HG03066 (cell line): ENCODE data around the gene HYCC2.
"Not testable (repeated sequence)": the region's sequence is repeated elsewhere in the genome, so short reads cannot be mapped to it uniquely, and the experiment has no call there.

Source experiments
- ATAC-seq: cut with Tn5 transposase; IDR thresholded peaks from one replicate; pipeline ENCODE4 v1.9.1; 2021; ENCODE audit warnings: low read depth; ENCODE audit not compliant: unreplicated experiment

Gene HYCC2

GRCh38 chr2:201073071-201073470 lies 1.6 kb upstream of the HYCC2 start:
- ATAC-seq = no peak

GRCh38 chr2:201072201-201072530 lies 695 bp upstream of the HYCC2 start:
- ATAC-seq = peak; percentile 3

GRCh38 chr2:201070948-201071478 lies 458 bp downstream of the HYCC2 start:
- ATAC-seq = peak; percentile 12

DNA sequence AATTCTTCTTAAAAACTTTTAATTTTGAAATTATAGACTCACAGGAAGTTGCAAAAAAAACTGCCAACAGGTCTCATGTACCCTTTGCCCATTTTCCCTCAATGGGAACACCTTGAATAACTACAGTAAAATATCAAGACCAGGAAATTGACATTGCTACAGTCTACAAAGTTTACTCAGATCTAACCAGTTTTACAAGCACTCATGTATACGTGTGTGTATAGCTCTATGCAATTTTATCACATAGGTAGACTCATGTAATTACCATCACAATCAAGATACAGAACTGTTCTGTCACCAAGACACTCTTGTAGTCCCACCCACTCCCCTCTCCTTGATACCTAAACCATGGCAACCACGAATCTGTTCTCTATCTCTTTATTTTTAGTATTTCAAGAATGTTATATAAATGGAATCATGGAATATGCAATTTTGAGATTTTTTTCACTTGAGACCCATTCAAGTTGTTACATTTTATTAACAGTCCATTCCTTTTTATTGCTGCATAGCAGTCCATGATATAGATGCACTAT lies 6.6 kb downstream of the HYCC2 start:
- no peak for ATAC-seq

- not testable (repeated sequence) for ATAC-seq
Measured at GRCh38 chr2:201063516-201063915, 8.0 kb downstream of the HYCC2 start.

DNA sequence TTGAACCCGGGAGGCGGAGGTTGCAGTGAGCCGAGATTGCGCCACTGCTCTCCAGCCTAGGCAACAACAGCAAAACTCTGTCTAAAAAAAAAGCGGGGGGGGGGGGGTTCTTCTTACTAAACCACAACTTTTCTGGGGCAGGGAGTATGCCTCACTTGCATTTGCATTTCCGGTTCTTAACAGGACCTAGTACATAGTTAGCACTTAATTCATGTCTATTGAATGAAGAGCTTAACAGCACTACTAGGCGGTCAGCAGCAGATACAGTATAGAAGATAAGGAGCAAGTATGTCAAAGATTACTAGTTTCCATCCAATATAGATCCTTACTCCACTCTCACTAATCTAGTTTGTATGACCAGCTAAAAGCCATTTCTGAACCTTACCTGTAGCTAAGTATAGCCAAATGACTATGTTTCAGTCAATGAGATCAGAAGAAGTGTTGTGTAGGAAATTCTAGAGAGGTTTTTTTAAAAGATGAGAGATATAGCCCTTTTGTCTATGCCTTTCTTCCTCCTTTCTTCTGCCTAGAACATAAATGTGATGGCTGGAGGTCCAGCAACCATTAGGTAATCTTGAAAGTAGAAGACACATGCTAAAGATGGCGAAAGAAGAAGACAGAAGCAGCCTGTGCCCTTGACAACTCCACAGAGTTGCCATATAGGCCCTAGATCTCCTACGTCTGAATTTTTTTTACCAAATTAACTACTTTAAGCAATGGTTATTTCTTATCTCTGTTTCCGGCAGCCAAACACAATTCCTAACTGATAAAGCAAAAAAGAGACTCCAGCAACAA lies 11.3 kb downstream of the HYCC2 start:
- ATAC-seq = no peak

- no peak for ATAC-seq
Measured at GRCh38 chr2:201058914-201059313, 12.6 kb downstream of the HYCC2 start.

GRCh38 chr2:201057715-201058248 lies 13.7 kb downstream of the HYCC2 start:
- no peak for ATAC-seq

DNA sequence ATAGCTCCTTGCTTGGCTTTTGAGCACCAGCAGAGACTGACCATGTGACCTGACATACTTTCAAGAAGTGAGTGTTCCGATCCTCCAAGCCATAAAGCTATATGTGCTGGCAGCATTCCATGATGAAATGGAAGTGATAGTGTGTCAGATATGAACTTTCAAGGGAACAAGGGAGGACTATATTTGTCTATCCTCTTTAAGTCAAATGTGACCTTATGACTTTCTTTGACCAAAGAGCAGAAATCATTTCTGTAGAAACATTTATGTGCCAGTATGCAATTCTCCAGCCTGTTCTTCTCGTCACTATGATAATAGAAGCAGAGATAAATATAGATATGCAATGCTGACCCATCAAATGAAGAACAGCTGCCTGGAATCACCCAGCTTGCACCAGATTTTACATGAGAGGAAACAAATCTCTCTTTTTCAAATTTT lies 14.4 kb downstream of the HYCC2 start:
- no peak for ATAC-seq

GRCh38 chr2:201049455-201049854 lies 22.0 kb downstream of the HYCC2 start:
- ATAC-seq = no peak

DNA sequence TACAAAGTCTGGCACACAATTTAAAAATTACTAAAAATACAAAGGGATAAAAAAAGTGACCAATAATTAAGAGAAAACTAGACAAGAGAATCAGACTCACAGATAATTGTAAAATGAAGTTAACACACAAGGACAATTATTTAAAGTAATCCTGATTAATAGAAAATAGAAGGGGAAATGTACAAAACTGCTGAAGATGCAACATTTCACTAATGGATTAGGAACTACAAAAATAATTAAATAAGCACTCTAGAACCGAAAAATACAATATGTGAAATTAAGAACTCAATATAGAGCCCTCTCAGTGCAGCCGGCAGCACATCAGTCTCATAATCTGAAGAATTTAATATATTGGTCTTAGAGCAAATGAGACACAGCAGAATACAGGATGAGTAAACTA lies 24.6 kb downstream of the HYCC2 start:
- ATAC-seq = no peak

- not testable (repeated sequence) for ATAC-seq
Measured at GRCh38 chr2:201043050-201043449, 28.4 kb downstream of the HYCC2 start.

GRCh38 chr2:201042451-201042850 lies 29.0 kb downstream of the HYCC2 start:
- not testable (repeated sequence) for ATAC-seq

GRCh38 chr2:201040867-201041628 lies 30.4 kb downstream of the HYCC2 start:
- no peak for ATAC-seq

- ATAC-seq = no peak
Measured at GRCh38 chr2:201038855-201039254, 32.6 kb downstream of the HYCC2 start.

- not testable (repeated sequence) for ATAC-seq
Measured at GRCh38 chr2:201038361-201038760, 33.1 kb downstream of the HYCC2 start.

DNA sequence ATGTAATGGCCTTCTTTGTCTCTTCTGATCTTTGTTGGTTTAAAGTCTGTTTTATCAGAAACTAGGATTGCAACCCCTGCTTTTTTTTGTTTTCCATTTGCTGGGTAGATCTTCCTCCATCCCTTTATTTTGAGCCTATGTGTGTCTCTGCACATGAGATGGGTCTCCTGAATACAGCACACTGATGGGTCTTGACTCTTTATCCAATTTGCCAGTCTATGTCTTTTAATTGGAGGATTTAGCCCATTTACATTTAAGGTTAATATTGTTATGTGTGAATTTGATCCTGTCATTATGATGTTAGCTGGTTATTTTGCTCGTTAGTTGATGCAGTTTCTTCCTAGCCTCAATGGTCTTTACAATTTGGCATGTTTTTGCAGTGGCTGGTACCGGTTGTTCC lies 37.1 kb downstream of the HYCC2 start:
- ATAC-seq = not testable (repeated sequence)

DNA sequence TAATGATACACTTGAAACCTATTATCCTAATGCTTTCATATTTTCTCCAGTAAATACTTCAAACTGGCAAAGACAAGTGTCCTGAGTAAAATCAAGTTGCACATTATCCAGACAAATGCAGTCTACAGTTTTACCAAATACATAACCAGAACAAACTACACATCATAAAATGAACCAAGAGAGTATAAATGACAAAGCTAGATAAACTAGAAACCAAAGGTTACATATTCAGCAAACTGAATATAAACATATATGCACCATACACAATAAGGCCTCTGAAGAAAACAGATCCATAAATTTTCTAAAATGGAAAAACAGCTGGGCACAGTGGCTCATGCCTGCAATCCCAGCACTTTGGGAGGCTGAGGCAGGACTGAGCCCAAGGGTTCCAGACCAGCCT lies 47.0 kb downstream of the HYCC2 start:
- ATAC-seq = no peak

- ATAC-seq = no peak
Measured at GRCh38 chr2:201021914-201022313, 49.6 kb downstream of the HYCC2 start.
